ENCODE results near the gene SS18.

DNA sequence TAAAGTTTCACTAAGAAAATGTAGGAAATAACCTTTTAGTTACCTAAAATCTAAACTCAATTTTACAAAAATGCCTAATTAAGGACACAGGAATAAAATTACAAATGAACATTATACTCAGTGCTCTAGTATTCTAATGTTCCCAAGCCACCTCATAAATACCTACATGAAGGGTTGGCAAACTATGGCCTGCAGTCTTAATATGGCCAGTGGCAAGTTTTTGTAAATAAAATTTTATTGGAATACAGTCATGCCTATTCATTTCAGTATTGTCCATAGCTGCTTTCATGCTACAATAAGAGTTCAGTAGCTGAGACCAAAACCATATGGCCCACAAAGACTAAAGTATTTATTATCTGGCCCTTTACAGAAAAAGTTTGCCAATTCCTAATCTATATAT, 53.8 kb downstream of the SS18 start:
- TF ChIP-seq, protein P1, sequence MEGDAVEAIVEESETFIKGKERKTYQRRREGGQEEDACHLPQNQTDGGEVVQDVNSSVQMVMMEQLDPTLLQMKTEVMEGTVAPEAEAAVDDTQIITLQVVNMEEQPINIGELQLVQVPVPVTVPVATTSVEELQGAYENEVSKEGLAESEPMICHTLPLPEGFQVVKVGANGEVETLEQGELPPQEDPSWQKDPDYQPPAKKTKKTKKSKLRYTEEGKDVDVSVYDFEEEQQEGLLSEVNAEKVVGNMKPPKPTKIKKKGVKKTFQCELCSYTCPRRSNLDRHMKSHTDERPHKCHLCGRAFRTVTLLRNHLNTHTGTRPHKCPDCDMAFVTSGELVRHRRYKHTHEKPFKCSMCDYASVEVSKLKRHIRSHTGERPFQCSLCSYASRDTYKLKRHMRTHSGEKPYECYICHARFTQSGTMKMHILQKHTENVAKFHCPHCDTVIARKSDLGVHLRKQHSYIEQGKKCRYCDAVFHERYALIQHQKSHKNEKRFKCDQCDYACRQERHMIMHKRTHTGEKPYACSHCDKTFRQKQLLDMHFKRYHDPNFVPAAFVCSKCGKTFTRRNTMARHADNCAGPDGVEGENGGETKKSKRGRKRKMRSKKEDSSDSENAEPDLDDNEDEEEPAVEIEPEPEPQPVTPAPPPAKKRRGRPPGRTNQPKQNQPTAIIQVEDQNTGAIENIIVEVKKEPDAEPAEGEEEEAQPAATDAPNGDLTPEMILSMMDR (IDR thresholded peaks at IDR 0.05; ENCODE audit: low read length): no peak
- TF ChIP-seq EZH2 (IDR thresholded peaks at IDR 0.05; ENCODE audit: borderline replicate concordance, low read length): no peak
